HCT116 (cell line): ENCODE data around the gene ARRDC4. TPM values are rescaled to one million over a fixed set of nuclear protein-coding genes. Genes with fewer than 3 reads are reported as not detected.
"Not testable (repeated sequence)": the region's sequence is repeated elsewhere in the genome, so short reads cannot be mapped to it uniquely, and the experiment has no call there.

Experiments used
- ATAC-seq: fragments of 200-7000 bp; cut with Tn5 transposase; 2 replicates; pipeline ENCODE4 v1.9.1; 2020; ENCODE audit warnings: mild to moderate bottlenecking, moderate library complexity
- BruUV-seq: library from RNA; stranded (reverse); fragments of 400-500 nt; replicated peaks from 2 replicates; lab custom pipeline; 2021; lab: Mats Ljungman, UMichigan
- CTCF ChIA-PET: fragments of 300-600 bp; sonication (Branson Sonifier 250); formaldehyde crosslinking; loops from one replicate; lab custom pipeline; 2021; ENCODE audit warnings: antibody characterized with exemption; lab: Charles Lee
- POLR2A ChIA-PET: fragments of 300-600, 350-600 bp; sonication (Branson Sonifier 250); formaldehyde crosslinking; loops from one replicate; lab custom pipeline; 2021; ENCODE audit warnings: antibody characterized with exemption; lab: Charles Lee
- RAD21 ChIA-PET, 2 experiments: fragments of 300-600 bp; sonication (Branson Sonifier 250); formaldehyde crosslinking; loops; one replicate each; lab custom pipeline; 2023; ENCODE audit warnings: low total read pairs in 2 of 2; ENCODE audit not compliant: uncharacterized antibody in 2 of 2, unreplicated experiment in 2 of 2, low non-redundant PET in 1 of 2; lab: Charles Lee
- DNase-seq: peaks from one replicate; pipeline ENCODE4 v3.0.0-alpha.2; 2010; ENCODE audit warnings: low read depth, low spot score
- H2AFZ ChIP-seq: fragments of 200-600 bp; shearing (Covaris generic), sonication (generic); 2 replicates; pipeline ENCODE4 v1.6.1; 2017; ENCODE audit warnings: low read depth, mixed run types, mixed read lengths, antibody characterized with exemption, low read length; ENCODE audit not compliant: poor library complexity, severe bottlenecking
- H3K27ac ChIP-seq: 2 replicates; pipeline ENCODE4 v1.5.1; 2012; ENCODE audit warnings: low read depth, low read length
- H3K27me3 ChIP-seq: fragments of 200-600 bp; sonication (generic); 2 replicates; pipeline ENCODE4 v1.6.1; 2016; ENCODE audit warnings: mixed run types, low read length, mixed read lengths; ENCODE audit not compliant: insufficient read depth
- H3K36me3 ChIP-seq, 2 experiments: fragments of 200-500 bp in 1 of 2; fragments of 200-600 bp in 1 of 2; sonication (Bioruptor generic) in 1 of 2; sonication (generic) in 1 of 2; 2 replicates each; pipeline versions ENCODE4 v1.5.1 to v1.6.1; 2014 to 2016; ENCODE audit warnings: low read length in 2 of 2, inconsistent platforms in 1 of 2, mixed read lengths in 1 of 2, mixed run types in 1 of 2; ENCODE audit not compliant: insufficient read depth in 2 of 2, control insufficient read depth in 1 of 2
- H3K4me1 ChIP-seq, 2 experiments: fragments of 200-600 bp in 1 of 2; sonication (generic) in 1 of 2; 2 replicates each; pipeline versions ENCODE4 v1.5.1 to v1.6.1; 2012 to 2017; ENCODE audit warnings: low read length in 2 of 2, inconsistent platforms in 1 of 2, mild to moderate bottlenecking in 1 of 2, mixed read lengths in 1 of 2, mixed run types in 1 of 2, moderate library complexity in 1 of 2; ENCODE audit not compliant: insufficient read depth in 2 of 2, control insufficient read depth in 1 of 2
- H3K4me2 ChIP-seq: fragments of 200-600 bp; sonication (generic); 2 replicates; pipeline ENCODE4 v1.6.1; 2017; ENCODE audit warnings: mixed run types, low read length, mixed read lengths
- H3K4me3 ChIP-seq, 2 experiments: fragments of 200-600 bp in 1 of 2; sonication (generic) in 1 of 2; replicated peaks in 1 of 2; 2 replicates each; pipeline ENCODE4 v1.5.1; 2011 to 2016; ENCODE audit warnings: low read length in 2 of 2, control low read depth in 1 of 2, low read depth in 1 of 2, mild to moderate bottlenecking in 1 of 2, mixed read lengths in 1 of 2, mixed run types in 1 of 2
- H3K79me2 ChIP-seq: fragments of 200-600 bp; sonication (generic); 2 replicates; pipeline ENCODE4 v1.6.1; 2017; ENCODE audit warnings: mild to moderate bottlenecking, mixed run types, low read length, moderate library complexity, mixed read lengths; ENCODE audit not compliant: insufficient read depth
- H3K9ac ChIP-seq: fragments of 200-600 bp; sonication (generic); 2 replicates; pipeline ENCODE4 v1.6.1; 2016; ENCODE audit warnings: low read length, mixed read lengths
- H3K9me2 ChIP-seq: fragments of 200-600 bp; sonication (generic), shearing (Covaris generic); 2 replicates; pipeline ENCODE4 v1.6.1; 2017; ENCODE audit warnings: mixed run types, mild to moderate bottlenecking, moderate library complexity; ENCODE audit not compliant: insufficient read depth
- H3K9me3 ChIP-seq, 2 experiments: fragments of 200-500 bp in 1 of 2; fragments of 200-600 bp in 1 of 2; sonication (Bioruptor generic) in 1 of 2; sonication (generic) in 1 of 2; 2 replicates each; pipeline ENCODE4 v1.6.1; 2014 to 2017; ENCODE audit warnings: low read length in 2 of 2, mixed read lengths in 2 of 2, inconsistent platforms in 1 of 2, low read depth in 1 of 2, mild to moderate bottlenecking in 1 of 2, mixed run types in 1 of 2, moderate library complexity in 1 of 2; ENCODE audit not compliant: control insufficient read depth in 1 of 2, insufficient read depth in 1 of 2
- H4K20me1 ChIP-seq: fragments of 200-600 bp; sonication (generic), shearing (Covaris generic); 2 replicates; pipeline ENCODE4 v1.6.1; 2017; ENCODE audit warnings: mixed run types, mild to moderate bottlenecking, moderate library complexity; ENCODE audit not compliant: insufficient read depth
- CBX3 ChIP-seq: IDR thresholded peaks from 2 replicates; pipeline ENCODE4 v1.6.1; 2012; ENCODE audit warnings: low read depth
- EGR1 ChIP-seq: IDR thresholded peaks from 2 replicates; pipeline ENCODE4 v1.6.1; 2012; ENCODE audit warnings: low read depth
- EZH2 ChIP-seq: fragments of 200-600 bp; sonication (generic); IDR thresholded peaks from 2 replicates; pipeline ENCODE4 v1.6.1; 2017; ENCODE audit warnings: antibody characterized with exemption, mixed run types
- EZH2phosphoT487 ChIP-seq: fragments of 200-600 bp; IDR thresholded peaks from 2 replicates; pipeline ENCODE4 v1.6.1; 2018; ENCODE audit warnings: antibody characterized with exemption, borderline replicate concordance
- POLR2A ChIP-seq: IDR thresholded peaks from 2 replicates; pipeline ENCODE4 v1.7.0; 2011; ENCODE audit warnings: borderline replicate concordance; ENCODE audit not compliant: insufficient read depth, insufficient read length; ENCODE audit errors: extremely low read depth
- POLR2AphosphoS5 ChIP-seq: IDR thresholded peaks from 2 replicates; pipeline ENCODE4 v1.6.1; 2011; ENCODE audit warnings: mild to moderate bottlenecking, low read depth, low read length, moderate library complexity
- RAD21 ChIP-seq: IDR thresholded peaks from 2 replicates; pipeline ENCODE4 v1.6.1; 2012; ENCODE audit warnings: low read depth, mild to moderate bottlenecking
- SRF ChIP-seq: IDR thresholded peaks from 2 replicates; pipeline ENCODE4 v1.6.1; 2012; ENCODE audit warnings: low read depth
- ZFX ChIP-seq: fragments of 450-650 bp; IDR thresholded peaks from 2 replicates; pipeline ENCODE4 v1.6.1; 2017
- ZNF274 ChIP-seq: fragments of 200-500 bp; sonication (Bioruptor generic); IDR thresholded peaks from 2 replicates; pipeline ENCODE4 v1.6.1; 2014; ENCODE audit warnings: mild to moderate bottlenecking, low read depth, low read length, inconsistent platforms
- intact Hi-C: fragments of 100-400 bp; cut with micrococcal nuclease; formaldehyde crosslinking; loops from 2 replicates; pipeline ENCODE4 v1.10.0; 2022
- total RNA-seq: library from RNA; stranded (reverse); gene quantifications from one replicate; pipeline ENCODE4 v1.2.1, GENCODE V29; 2021; ENCODE audit not compliant: unreplicated experiment
- TF ChIP-seq, protein P1 (sequence below): IDR thresholded peaks from 2 replicates; pipeline ENCODE4 v1.6.1; 2011; ENCODE audit warnings: mild to moderate bottlenecking, low read length, moderate library complexity; ENCODE audit not compliant: insufficient replicate concordance; ENCODE audit errors: extremely low read depth
- TF ChIP-seq, protein P2 (sequence below): IDR thresholded peaks from 2 replicates; pipeline ENCODE4 v1.6.1; 2012

ARRDC4 gene
- total RNA-seq, 1 experiment from 2014 or later = 19.6 TPM

DNA sequence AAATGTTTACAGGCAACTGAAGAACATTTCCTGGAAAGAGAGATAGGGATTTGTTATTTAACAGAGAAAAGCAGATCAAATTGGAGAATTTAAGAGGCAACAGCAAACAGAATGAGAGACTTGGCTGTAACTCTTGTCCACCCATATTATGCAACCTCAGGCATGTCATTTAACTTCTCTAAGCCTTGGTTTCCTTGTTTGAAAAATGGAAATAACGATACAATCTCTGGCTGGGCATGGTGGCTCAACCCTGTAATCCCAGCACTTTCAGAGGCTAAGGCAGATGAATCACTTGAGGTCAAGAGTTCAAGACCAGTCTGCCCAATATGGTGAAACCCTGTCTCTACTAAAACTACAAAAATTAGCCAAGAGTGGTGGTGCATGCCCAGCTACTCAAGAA, 23.7 kb downstream of the ARRDC4 start:
- no peaks in the 10 kb centered on the region for H3K9me3 ChIP-seq
- ATAC-seq (no peak), DNase-seq (no peak)
- H3K27ac ChIP-seq = no peak overlapping the region
- no peaks in the 10 kb centered on the region for H4K20me1 ChIP-seq
- H3K9me2 ChIP-seq = no peaks in the 10 kb centered on the region
- H3K36me3 ChIP-seq = no peaks in the 10 kb centered on the region
- POLR2A ChIA-PET = no interaction called here
- H3K4me3 ChIP-seq = no peak overlapping the region
- RAD21 ChIA-PET = no interaction called here
- no peak overlapping the region for H2AFZ ChIP-seq
- intact Hi-C loops = no loop called here
- no peaks in the 10 kb centered on the region for H3K79me2 ChIP-seq
- H3K4me2 ChIP-seq = no peak overlapping the region
- CTCF ChIA-PET = no interaction called here
- H3K27me3 ChIP-seq = no peaks in the 10 kb centered on the region
- TF ChIP-seq EZH2phosphoT487 = no peak
- no peak for TF ChIP-seq EGR1
- no TSS peak for BruUV-seq
- H3K4me1 ChIP-seq = no peaks in the 10 kb centered on the region
- H3K9ac ChIP-seq = no peak overlapping the region

DNA sequence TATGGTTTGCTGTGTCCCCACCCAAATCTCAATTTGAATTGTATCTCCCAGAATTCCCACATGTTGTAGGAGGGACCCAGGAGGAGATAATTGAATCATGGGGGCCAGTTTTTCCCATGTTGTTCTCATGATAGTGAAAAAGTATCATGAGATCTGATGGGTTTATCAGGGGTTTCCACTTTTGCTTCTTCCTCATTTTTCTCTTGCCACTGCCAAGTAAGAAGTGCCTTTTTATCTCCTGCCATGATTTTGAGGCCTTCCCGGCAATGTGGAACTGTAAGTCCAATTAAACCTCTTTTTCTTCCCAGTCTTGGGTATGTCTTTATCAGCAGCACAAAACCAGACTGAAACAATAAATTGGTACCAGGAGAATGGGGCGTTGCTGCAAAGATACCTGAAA, 25.5 kb downstream of the ARRDC4 start:
- H2AFZ ChIP-seq, intact Hi-C loops, DNase-seq, CTCF ChIA-PET, BruUV-seq, RAD21 ChIA-PET, H4K20me1 ChIP-seq, POLR2A ChIA-PET, ATAC-seq, H3K9me3 ChIP-seq, H3K9me2 ChIP-seq, H3K27me3 ChIP-seq, H3K9ac ChIP-seq, H3K4me1 ChIP-seq, H3K79me2 ChIP-seq, H3K27ac ChIP-seq, H3K4me2 ChIP-seq, H3K36me3 ChIP-seq, H3K4me3 ChIP-seq: not testable (repeated sequence)

DNA sequence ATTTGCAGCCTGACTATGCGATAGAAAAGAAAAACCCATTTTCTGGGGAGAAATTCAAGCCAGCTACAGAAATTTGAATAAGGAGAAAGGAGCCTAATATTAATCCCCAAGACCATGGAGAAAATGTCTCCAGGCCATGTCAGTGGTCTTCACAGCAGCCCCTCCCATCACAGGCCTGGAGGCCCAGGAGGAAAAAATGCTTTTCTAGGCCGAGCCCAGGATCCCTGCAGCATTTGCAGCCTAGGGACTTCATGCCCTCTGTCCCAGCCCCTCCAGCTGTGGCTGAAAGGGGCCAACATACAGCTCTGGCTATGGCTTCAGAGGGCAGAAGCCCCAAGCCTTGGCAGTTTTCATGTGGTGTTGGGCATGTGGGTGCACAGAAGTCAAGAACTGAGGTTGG, 26.3 kb downstream of the ARRDC4 start:
- no peaks in the 10 kb centered on the region for H3K27me3 ChIP-seq
- H3K27ac ChIP-seq = no peak overlapping the region
- TF ChIP-seq, protein P1, sequence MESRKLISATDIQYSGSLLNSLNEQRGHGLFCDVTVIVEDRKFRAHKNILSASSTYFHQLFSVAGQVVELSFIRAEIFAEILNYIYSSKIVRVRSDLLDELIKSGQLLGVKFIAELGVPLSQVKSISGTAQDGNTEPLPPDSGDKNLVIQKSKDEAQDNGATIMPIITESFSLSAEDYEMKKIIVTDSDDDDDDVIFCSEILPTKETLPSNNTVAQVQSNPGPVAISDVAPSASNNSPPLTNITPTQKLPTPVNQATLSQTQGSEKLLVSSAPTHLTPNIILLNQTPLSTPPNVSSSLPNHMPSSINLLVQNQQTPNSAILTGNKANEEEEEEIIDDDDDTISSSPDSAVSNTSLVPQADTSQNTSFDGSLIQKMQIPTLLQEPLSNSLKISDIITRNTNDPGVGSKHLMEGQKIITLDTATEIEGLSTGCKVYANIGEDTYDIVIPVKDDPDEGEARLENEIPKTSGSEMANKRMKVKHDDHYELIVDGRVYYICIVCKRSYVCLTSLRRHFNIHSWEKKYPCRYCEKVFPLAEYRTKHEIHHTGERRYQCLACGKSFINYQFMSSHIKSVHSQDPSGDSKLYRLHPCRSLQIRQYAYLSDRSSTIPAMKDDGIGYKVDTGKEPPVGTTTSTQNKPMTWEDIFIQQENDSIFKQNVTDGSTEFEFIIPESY = no peak
- TF ChIP-seq EZH2 (no peak), ZNF274 (no peak), CBX3 (no peak), POLR2AphosphoS5 (no peak), SRF (no peak), RAD21 (no peak), ZFX (no peak), POLR2A (no peak)
- TF ChIP-seq, protein P2, sequence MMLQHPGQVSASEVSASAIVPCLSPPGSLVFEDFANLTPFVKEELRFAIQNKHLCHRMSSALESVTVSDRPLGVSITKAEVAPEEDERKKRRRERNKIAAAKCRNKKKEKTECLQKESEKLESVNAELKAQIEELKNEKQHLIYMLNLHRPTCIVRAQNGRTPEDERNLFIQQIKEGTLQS = no peak
- no peak overlapping the region for H3K9ac ChIP-seq
- no TSS peak for BruUV-seq
- ChIA-PET RAD21 (no interaction called here), POLR2A (no interaction called here), CTCF (no interaction called here)
- ATAC-seq = no peak
- H2AFZ ChIP-seq = no peak overlapping the region
- no peak overlapping the region for H3K4me2 ChIP-seq
- no peaks in the 10 kb centered on the region for H3K9me3 ChIP-seq
- H3K4me3 ChIP-seq = no peak overlapping the region
- no peaks in the 10 kb centered on the region for H3K36me3 ChIP-seq
- H3K9me2 ChIP-seq = no peaks in the 10 kb centered on the region
- intact Hi-C loops = no loop called here
- no peak for DNase-seq
- no peaks in the 10 kb centered on the region for H3K4me1 ChIP-seq
- no peaks in the 10 kb centered on the region for H3K79me2 ChIP-seq
- no peaks in the 10 kb centered on the region for H4K20me1 ChIP-seq
